DMS114 treated with DMSO at 0.1 percent for 48 hours (cell line): ENCODE data around the gene TNS1.

ENCODE experiments used
- DNase-seq: peaks from one replicate; lab custom pipeline; 2025; ENCODE audit not compliant: unreplicated experiment; lab: John Stamatoyannopoulos, UW

TNS1 gene

DNA sequence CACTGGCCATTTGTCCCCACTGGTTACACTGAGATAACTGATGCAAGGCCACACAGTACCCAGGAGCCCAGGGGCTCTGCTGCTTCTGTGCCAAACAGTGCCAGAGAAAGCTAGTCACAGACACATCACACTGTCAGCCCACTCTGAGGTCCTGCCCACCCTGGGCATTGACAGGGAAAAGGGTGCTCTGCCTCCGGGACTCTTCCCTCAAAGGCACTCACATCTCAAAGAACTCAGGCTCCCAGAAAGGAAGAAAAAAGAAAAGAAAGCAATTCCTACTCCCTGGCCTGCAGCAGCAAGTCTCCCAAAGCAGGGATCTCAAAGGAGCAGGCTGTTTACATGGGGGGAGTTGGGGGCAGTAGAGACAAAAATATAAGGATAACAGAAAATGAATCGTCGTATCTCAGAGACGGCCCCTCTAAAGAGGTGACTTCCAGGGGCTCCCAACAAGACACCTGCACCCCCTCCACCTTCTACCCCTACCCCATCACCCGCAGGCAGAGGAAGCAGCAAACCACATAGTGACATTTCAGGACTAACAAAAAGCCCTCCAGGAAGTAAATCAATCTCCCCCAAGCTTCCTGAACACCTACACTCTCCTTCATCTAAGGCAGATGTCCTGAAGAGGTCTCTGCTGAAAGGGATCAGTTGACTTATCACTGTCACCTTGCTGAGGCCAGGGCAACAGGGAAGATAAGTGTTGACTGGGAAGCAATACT lies 247.6 kb downstream of the TNS1 start:
- no peak for DNase-seq

DNA sequence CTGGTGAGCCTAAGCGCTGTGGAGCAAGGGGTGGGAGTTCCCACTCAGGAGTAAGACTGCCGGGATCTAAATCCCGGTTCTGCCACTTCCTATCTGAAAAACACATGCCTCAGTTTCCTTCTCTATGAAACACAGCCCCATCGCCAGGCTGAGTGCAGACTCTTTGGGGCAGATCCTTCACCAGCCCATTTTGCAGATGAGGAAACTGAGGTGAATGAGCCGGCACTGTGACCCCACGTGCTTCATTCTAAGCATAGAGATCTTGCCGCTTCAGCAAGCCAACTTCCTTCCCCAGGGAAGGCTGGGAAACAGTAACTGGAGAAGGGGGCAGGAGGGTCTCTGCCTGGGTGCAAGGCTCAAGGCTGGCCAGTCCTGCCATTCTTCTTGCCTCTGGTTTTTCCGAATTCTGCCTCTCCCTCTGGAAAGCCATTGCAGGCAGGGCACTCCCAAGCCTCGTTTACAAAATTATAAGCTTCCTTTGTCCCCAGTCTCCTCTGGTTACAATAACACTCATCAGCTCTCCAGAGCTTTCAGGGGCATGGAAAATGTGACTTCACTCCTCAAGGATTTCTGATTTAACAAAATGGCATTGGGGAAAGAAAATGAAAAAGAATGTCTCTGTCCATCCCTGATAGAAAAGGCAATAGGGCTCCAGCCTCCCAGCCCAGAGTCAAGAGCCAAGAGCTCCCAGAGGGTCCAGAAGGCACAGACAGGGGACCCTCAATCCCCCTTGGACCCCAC lies 249.2 kb downstream of the TNS1 start:
- no peak for DNase-seq

DNA sequence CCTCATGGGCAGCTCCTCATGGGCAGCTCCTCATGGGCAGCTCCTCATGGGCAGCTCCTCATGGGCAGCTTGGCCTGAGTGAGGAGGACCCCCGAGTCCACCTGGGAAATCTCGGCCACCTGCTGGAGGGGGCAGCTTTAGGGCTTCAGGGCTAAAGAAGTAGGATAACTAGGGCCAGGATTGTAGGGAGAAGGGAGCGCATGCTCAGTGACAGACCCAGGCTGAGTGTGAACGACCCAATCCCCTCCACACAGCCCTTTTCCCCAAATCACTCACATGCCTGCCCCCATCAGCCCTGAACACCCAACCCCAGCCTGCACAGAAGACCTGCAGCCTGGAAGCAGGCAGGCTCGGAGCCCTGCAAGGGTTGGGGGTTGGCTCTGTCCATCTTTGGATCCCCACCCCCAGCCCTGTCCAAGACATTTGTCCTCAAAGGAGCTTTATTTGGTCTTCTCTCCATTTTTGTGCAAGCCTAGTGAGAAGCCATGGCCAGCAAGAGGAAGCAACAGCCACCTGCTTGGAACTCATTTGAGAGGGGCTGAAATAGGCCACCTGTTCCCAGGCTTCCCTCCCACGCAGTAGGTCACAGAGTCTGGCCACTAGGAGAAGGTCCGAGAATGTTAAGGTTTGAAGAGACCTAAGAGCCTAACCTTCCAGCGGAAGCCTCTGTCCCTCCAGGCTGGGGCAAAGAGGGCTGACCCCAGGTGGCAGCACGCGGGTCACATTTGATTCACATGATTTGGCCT lies 249.9 kb downstream of the TNS1 start:
- DNase-seq = no peak

DNA sequence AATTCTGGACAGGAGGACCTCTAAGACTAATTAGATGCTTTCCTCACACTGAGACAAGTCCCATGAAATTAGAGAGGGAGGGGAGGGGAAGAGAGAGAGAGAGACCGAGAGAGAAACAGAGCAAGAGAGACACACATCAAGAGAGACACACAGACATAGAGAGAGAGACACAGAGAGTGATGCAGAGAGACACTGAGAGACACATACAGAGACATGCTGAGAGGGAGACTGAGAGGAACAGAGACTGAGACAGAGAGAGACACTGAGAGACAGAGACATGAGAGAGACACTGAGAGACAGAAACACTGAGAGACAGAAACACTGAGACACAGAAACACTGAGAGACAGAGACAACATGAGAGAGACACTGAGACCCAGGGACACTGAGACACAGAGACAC lies 250.8 kb downstream of the TNS1 start:
- DNase-seq = no peak

DNA sequence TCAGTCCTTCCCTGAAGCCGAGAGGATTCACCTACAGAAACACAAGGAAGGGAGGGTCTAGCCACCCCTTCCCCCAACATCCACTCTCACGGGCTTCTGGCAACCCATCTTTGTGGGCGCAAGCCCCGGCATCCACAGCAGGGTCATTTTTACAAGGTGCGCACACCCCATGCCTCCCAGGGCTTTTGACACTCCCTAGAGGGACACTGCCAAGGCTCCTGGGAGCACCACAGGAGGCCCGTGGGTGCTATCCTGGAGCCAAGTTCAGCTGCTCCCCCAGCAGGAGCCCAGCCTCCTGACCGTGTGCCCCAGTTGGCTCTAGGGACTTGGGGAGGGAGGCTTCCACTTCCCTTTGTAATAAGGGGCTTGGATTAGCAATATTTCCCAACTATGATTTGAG lies 251.6 kb downstream of the TNS1 start:
- DNase-seq = no peak
